Neural progenitor cell (in vitro differentiated cells): ENCODE results near the gene CAPZB. TPM values are rescaled to one million over a fixed set of nuclear protein-coding genes. Genes with fewer than 3 reads are reported as not detected.

Experiments
- DNase-seq: peaks from one replicate; pipeline ENCODE4 v3.0.0-alpha.2; 2016; ENCODE audit warnings: low spot score
- H2AFZ ChIP-seq: fragments of 200-600 bp; sonication (generic); replicated peaks from 2 replicates; pipeline ENCODE4 v1.6.1; 2016; ENCODE audit warnings: antibody characterized with exemption
- H3F3A ChIP-seq: fragments of 200-600 bp; sonication (generic); 2 replicates; pipeline ENCODE4 v1.6.1; 2016; ENCODE audit warnings: antibody characterized with exemption, low read depth
- H3K27ac ChIP-seq: fragments of 200-600 bp; sonication (generic); 2 replicates; pipeline ENCODE4 v1.5.1; 2016; ENCODE audit warnings: mild to moderate bottlenecking
- H3K27me3 ChIP-seq: fragments of 200-600 bp; sonication (generic); 2 replicates; pipeline ENCODE4 v1.6.1; 2016; ENCODE audit warnings: mild to moderate bottlenecking, moderate library complexity
- H3K36me3 ChIP-seq: fragments of 200-600 bp; sonication (generic); 2 replicates; pipeline ENCODE4 v1.5.1; 2016
- H3K4me1 ChIP-seq: fragments of 200-600 bp; sonication (generic); 2 replicates; pipeline ENCODE4 v1.6.1; 2016; ENCODE audit warnings: mixed run types
- H3K4me2 ChIP-seq: fragments of 200-600 bp; sonication (generic); 2 replicates; pipeline ENCODE4 v1.6.1; 2016
- H3K4me3 ChIP-seq: fragments of 200-600 bp; sonication (generic); 2 replicates; pipeline ENCODE4 v1.5.1; 2016
- H3K79me2 ChIP-seq: fragments of 200-600 bp; sonication (generic); 2 replicates; pipeline ENCODE4 v1.6.1; 2016; ENCODE audit warnings: low read depth
- H3K9ac ChIP-seq: fragments of 200-600 bp; sonication (generic); 2 replicates; pipeline ENCODE4 v1.6.1; 2016
- H3K9me3 ChIP-seq: fragments of 200-600 bp; sonication (generic); 2 replicates; pipeline ENCODE4 v1.5.1; 2016; ENCODE audit warnings: low read depth
- H4K20me1 ChIP-seq: fragments of 200-600 bp; sonication (generic); 2 replicates; pipeline ENCODE4 v1.6.1; 2016; ENCODE audit warnings: low read depth
- H3K27ac Mint-ChIP-seq: 3 replicates; pipeline ENCODE4 v1.8.0; 2021; ENCODE audit warnings: mixed read lengths
- H3K27me3 Mint-ChIP-seq: 2 replicates; pipeline ENCODE4 v1.8.0; 2022; ENCODE audit warnings: low read depth, mild to moderate bottlenecking, inconsistent platforms, moderate library complexity, mixed read lengths; ENCODE audit not compliant: insufficient read depth
- H3K36me3 Mint-ChIP-seq: 3 replicates; pipeline ENCODE4 v1.8.0; 2021; ENCODE audit warnings: mixed read lengths
- H3K4me1 Mint-ChIP-seq: 3 replicates; pipeline ENCODE4 v1.8.0; 2021; ENCODE audit warnings: mixed read lengths
- H3K4me3 Mint-ChIP-seq: 3 replicates; pipeline ENCODE4 v1.8.0; 2021; ENCODE audit warnings: mild to moderate bottlenecking, moderate library complexity, mixed read lengths
- H3K9me3 Mint-ChIP-seq: 3 replicates; pipeline ENCODE4 v1.8.0; 2020; ENCODE audit warnings: mixed read lengths
- EZH2 ChIP-seq: fragments of 200-600 bp; sonication (generic); IDR thresholded peaks from 2 replicates; pipeline ENCODE4 v1.6.1; 2017; ENCODE audit warnings: antibody characterized with exemption, mild to moderate bottlenecking, moderate library complexity
- EZH2phosphoT487 ChIP-seq: fragments of 200-600 bp; sonication (generic); IDR thresholded peaks from 2 replicates; pipeline ENCODE4 v1.6.1; 2017; ENCODE audit warnings: antibody characterized with exemption
- total RNA-seq: library from RNA; depleted of rRNA; stranded (reverse); fragments of >200 nt; gene quantifications from 2 replicates; pipeline ENCODE4 v1.2.3, GENCODE V29; 2015; ENCODE audit warnings: low replicate concordance
- TF ChIP-seq, protein P1 (sequence below): fragments of 200-600 bp; sonication (generic); IDR thresholded peaks from 2 replicates; pipeline ENCODE4 v1.5.1; 2017; ENCODE audit warnings: antibody characterized with exemption, mild to moderate bottlenecking

CAPZB gene
- total RNA-seq, 1 donor from 2014 or later: 134 TPM

DNA sequence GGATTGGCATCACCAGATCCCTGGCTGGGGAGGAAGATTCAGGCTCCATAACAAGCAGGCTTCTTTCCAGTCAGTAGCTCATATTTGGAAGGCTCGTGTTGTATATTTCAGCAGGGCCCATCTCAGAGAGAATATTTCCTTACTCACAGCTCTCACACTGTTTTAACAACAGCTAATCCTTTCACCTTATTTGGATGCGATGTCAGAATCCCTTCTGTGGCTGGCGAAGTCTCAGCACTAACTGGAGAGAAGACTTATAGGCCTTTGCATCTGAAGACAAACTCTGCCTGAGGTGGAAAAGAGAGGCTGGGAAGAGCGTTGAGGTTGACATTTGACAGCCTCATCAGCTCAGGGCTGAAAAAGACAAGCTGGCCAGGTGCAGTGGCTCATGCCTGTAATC, 47.2 kb upstream of the CAPZB start:
- H3F3A ChIP-seq: no peaks in the 10 kb centered on the region
- no peak for DNase-seq
- TF ChIP-seq, protein P1, sequence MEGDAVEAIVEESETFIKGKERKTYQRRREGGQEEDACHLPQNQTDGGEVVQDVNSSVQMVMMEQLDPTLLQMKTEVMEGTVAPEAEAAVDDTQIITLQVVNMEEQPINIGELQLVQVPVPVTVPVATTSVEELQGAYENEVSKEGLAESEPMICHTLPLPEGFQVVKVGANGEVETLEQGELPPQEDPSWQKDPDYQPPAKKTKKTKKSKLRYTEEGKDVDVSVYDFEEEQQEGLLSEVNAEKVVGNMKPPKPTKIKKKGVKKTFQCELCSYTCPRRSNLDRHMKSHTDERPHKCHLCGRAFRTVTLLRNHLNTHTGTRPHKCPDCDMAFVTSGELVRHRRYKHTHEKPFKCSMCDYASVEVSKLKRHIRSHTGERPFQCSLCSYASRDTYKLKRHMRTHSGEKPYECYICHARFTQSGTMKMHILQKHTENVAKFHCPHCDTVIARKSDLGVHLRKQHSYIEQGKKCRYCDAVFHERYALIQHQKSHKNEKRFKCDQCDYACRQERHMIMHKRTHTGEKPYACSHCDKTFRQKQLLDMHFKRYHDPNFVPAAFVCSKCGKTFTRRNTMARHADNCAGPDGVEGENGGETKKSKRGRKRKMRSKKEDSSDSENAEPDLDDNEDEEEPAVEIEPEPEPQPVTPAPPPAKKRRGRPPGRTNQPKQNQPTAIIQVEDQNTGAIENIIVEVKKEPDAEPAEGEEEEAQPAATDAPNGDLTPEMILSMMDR: no peak
- TF ChIP-seq EZH2phosphoT487 (no peak), EZH2 (no peak)
- peaks cover 3% of the 10 kb centered on the region for H3K9me3 ChIP-seq
- Mint-ChIP-seq H3K4me1 (no peaks in the 10 kb centered on the region), H3K27ac (no peak overlapping the region), H3K27me3 (peaks cover 6% of the 10 kb centered on the region), H3K36me3 (no peaks in the 10 kb centered on the region), H3K9me3 (peaks cover 11% of the 10 kb centered on the region), H3K4me3 (no peak overlapping the region)
- H3K9ac ChIP-seq: no peak overlapping the region
- H3K4me3 ChIP-seq: no peak overlapping the region
- H3K79me2 ChIP-seq: no peaks in the 10 kb centered on the region
- H3K4me2 ChIP-seq: no peak overlapping the region
- H3K4me1 ChIP-seq: no peaks in the 10 kb centered on the region
- no peaks in the 10 kb centered on the region for H3K27me3 ChIP-seq
- H4K20me1 ChIP-seq: no peaks in the 10 kb centered on the region
- H2AFZ ChIP-seq: no peak overlapping the region
- H3K36me3 ChIP-seq: no peaks in the 10 kb centered on the region
- H3K27ac ChIP-seq: no peak overlapping the region

DNA sequence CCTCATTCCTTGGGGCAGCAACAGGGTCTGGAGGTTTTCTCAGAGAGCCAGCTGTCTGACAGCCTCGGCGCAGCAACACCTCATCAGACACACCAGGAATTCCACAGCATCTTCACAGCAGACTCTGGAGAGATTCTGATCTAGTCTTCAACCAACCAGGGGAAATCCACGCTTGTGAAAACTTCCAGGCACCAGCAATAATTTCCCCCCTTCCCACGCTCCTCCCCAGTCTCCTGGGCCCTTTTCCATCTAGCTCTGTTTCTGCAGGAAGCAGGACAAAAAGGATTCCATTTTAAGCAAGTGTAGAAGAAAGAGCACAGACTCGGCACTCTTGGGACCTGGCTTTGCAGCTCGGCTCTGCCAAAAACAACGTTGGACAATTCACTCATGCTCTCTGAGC, 44.3 kb upstream of the CAPZB start:
- H3K36me3 Mint-ChIP-seq: no peaks in the 10 kb centered on the region
- peak overlapping the region; percentile 32 for H3K27ac Mint-ChIP-seq
- Histone ChIP-seq H3K4me3 (no peak overlapping the region), H3K27me3 (no peaks in the 10 kb centered on the region), H3K79me2 (no peaks in the 10 kb centered on the region), H2AFZ (no peak overlapping the region), H3K9me3 (no peaks in the 10 kb centered on the region), H3K4me2 (no peak overlapping the region), H4K20me1 (no peaks in the 10 kb centered on the region), H3F3A (no peaks in the 10 kb centered on the region), H3K9ac (no peak overlapping the region), H3K4me1 (no peaks in the 10 kb centered on the region), H3K36me3 (no peaks in the 10 kb centered on the region), H3K27ac (no peak overlapping the region)
- peaks cover 6% of the 10 kb centered on the region for H3K27me3 Mint-ChIP-seq
- H3K4me1 Mint-ChIP-seq: no peaks in the 10 kb centered on the region
- H3K4me3 Mint-ChIP-seq: no peak overlapping the region
- DNase-seq: no peak
- H3K9me3 Mint-ChIP-seq: no peaks in the 10 kb centered on the region
- TF ChIP-seq, protein P1: no peak
- TF ChIP-seq EZH2 (no peak), EZH2phosphoT487 (no peak)

DNA sequence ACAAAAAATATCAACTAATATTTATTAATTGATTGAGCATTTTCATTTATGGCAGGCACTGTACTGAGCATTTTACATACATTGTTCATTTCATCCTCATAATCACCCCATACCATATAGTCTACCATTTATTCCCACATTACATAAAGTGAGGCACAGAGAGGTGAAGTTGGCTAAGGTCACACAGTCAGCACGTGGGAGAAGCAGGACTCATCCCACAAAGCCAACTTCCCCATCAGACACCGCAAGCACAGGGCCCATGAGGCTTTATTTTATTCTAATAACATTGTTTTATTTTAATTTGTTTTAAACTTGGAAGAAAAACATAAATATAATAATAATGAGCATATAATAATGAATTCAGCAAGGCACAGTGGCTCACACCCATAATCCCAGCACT, 43.1 kb upstream of the CAPZB start:
- TF ChIP-seq EZH2 (no peak), EZH2phosphoT487 (no peak)
- TF ChIP-seq, protein P1: no peak
- Mint-ChIP-seq H3K36me3 (no peaks in the 10 kb centered on the region), H3K9me3 (no peaks in the 10 kb centered on the region)

More for the DNA sequence above, 43.1 kb upstream of the CAPZB start:
- no peak overlapping the region for H3K9ac ChIP-seq
- H3K4me3 Mint-ChIP-seq: no peak overlapping the region
- no peak overlapping the region for H3K27ac Mint-ChIP-seq
- H3K4me1 Mint-ChIP-seq: no peaks in the 10 kb centered on the region
- DNase-seq: no peak
- H3K27me3 ChIP-seq: no peaks in the 10 kb centered on the region
- no peaks in the 10 kb centered on the region for H3F3A ChIP-seq
- H2AFZ ChIP-seq: no peak overlapping the region
- peaks cover under 1% of the 10 kb centered on the region for H3K27me3 Mint-ChIP-seq
- H3K4me3 ChIP-seq: no peak overlapping the region
- H3K36me3 ChIP-seq: no peaks in the 10 kb centered on the region
- no peaks in the 10 kb centered on the region for H3K9me3 ChIP-seq
- H3K27ac ChIP-seq: no peak overlapping the region
- no peaks in the 10 kb centered on the region for H3K79me2 ChIP-seq
- H4K20me1 ChIP-seq: no peaks in the 10 kb centered on the region
- no peak overlapping the region for H3K4me2 ChIP-seq
- no peaks in the 10 kb centered on the region for H3K4me1 ChIP-seq
